GM04504 (cell line): ENCODE measurements around the gene GSTA2.

Experiments
- DNase-seq: peaks from one replicate; pipeline ENCODE4 v3.0.0-alpha.2; 2012; ENCODE audit warnings: low read depth

Gene GSTA2

DNA sequence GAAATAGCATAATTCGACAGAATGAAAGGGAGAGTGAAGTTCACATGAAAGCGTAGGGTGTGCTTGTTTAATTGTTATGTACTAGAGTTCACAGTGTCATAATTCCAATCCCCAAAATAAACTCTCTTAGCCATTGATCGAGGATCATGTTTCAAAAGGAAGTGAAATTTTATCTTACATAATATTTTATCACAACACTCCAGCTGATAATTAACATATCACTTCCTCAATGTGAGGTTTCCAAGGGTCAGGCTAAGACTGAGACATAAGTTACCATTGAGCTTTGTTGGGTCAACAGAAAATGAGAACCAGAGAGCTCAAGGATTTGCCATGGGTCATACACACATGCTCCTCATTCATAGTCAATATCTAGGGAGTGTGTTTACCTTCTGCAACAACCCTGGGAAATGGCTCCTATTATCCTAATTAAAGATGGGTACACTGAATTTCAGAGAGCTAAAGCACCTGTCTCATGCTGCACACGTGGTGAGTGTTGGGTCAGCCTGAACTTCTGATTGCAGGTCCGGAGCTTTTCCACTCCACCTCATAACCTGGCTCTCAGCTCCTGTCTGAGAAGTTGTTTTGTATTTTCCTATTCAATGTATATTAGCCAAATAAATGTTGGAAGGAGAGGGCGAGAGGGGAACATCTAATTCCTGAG, 3.0 kb downstream of the GSTA2 start:
- no peak for DNase-seq

- DNase-seq, result no peak
Observed at GRCh38 chr6:52759085-52759484, 4.2 kb downstream of the GSTA2 start.

DNA sequence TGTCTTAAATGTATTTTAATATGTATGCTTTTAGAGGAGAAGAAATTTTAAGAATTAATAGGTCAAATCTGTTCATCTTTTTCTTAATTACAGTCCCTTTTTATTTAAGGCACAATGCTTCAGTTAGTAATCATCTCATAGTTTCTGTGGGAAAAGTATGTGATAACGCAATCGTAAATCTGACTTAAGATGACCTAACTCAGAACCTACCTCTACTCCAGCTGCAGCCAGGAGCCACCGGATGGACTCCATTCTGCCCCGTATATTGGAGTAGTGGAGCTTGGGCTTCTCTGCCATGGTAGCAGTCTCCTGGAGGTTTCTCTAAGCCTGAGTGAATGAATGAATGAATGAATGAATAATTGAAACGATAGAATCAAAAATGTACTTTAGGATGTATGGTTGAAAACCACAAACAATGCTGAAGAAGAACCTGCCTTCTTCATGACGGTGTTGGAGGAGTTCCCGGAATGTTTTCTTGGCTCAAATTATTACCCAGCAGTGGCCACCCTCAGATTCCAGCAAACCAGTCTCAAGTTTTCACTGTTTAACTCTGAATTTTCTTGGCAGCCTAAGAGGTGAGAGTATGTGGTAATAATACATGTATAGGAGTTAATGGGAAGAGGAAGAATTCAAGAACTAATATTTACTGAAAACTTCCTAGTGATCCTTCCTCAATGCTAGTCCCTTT, 5.5 kb downstream of the GSTA2 start:
- peak; percentile 64 for DNase-seq

GRCh38 chr6:52754443-52754842, 8.8 kb downstream of the GSTA2 start:
- no peak for DNase-seq

DNA sequence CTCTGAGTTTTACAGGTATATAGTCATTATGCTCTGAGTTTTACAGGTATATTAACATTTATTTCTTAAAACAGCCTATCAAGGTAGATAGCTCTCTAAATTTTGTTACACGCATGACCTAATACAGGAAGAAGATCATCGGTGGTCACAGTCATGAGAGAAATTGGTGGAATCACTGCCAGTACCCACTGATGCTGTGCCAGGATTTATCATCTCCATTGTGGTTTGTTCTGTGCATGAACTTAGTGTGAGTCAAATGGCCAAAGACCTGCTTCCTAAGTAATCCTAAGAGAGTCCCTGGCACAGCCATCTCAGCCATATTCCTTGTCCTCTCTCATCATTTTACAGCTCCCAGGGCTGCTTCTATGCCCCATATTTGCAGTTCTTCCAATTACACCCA, 10.1 kb downstream of the GSTA2 start:
- peak; percentile 19 for DNase-seq

DNA sequence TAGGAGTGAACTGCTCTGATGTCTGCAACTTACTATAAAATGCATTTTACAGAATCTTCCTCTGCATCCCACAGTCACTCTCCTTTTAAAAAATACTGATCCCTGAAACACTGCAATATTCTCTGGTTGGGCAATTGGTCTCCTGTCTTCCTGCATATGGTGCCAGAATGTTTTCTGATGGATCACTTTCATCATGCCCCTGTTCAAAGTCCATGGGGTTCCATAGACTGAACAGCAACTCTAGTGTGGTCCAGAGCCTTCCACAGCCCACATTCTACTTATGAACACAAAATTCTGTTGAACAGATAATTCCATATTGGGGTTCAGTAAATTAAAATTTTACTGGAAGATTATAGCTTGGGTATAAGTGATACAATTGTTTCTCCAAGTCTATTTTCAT, 11.0 kb downstream of the GSTA2 start:
- no peak for DNase-seq

DNA sequence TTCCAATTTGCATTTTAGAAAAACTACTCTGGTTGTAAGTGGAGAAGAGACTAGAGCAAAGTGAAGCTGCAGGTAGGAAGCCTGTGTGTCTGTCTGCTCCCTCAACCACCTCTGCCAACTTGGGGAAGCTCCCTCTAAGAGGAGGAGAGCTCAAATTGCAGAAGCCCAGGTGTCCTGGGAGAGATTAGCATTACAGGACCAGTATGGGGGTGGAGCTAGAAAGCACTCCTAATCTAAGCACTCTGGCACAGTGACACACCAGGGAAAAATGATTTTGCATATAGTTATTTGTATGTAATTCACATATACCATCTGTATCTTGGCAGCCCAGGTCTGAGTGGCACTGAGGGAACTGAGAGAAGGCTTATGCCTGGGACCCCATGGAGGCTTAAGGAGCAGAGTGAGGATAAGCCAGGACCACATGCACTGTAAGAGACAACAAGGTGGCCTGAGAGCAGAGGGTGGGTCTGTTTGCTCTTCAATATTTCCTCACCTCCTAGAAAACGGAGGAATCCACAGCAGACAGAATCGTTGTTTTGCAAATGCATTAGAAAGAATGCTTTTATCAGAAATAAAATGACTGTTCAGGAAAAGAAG, 13.6 kb downstream of the GSTA2 start:
- DNase-seq, result no peak

GRCh38 chr6:52747301-52747700, 16.0 kb downstream of the GSTA2 start:
- peak; percentile 28 for DNase-seq

DNA sequence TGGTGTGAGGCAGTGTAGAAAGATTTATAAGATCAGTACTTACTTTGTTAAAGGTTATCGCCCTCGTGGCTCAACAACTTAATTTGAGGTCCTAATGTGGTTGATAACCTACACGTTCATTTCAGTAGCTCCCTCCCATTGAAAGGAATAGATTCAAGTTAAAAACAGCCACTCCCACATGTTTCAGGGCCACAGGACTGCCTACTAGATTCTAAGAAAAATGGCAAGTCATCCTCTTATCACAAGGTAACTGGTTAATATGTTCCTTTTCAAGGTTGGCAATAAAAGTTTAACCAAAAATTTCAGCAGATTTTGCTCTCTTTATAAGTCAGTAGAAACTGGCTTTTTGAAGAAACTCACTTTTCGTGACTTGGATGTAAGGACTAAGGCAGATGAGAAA, 17.1 kb downstream of the GSTA2 start:
- DNase-seq, result no peak

- DNase-seq, result no peak
Observed at GRCh38 chr6:52745764-52746201, 17.5 kb downstream of the GSTA2 start.

GRCh38 chr6:52741872-52742271, 21.4 kb downstream of the GSTA2 start:
- no peak for DNase-seq

- no peak for DNase-seq
Observed at GRCh38 chr6:52739627-52740026, 23.6 kb downstream of the GSTA2 start.

DNA sequence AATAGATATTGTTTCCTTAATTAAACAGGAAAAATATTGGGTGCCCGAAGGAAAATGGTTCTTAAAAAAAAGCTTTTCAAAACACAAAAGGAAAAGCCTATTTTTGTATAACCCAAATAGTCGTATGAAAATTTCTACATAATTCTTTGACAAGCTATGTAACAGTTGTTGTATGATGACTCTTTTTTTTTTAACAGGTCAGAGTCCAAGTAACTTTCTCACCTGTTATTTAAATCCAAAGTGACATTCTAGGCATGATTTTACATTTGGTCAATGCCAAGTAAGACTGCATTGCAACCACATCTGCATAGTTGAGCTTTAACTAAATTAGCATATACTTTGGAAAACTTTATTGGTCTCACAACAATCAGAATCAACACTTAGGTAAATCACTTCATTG, 24.1 kb downstream of the GSTA2 start:
- no peak for DNase-seq

- no peak for DNase-seq
Observed at GRCh38 chr6:52736145-52736544, 27.1 kb downstream of the GSTA2 start.

- no peak for DNase-seq
Observed at GRCh38 chr6:52735071-52735470, 28.2 kb downstream of the GSTA2 start.

- DNase-seq, result no peak
Observed at GRCh38 chr6:52734072-52734471, 29.2 kb downstream of the GSTA2 start.

GRCh38 chr6:52733172-52733571, 30.1 kb downstream of the GSTA2 start:
- no peak for DNase-seq

GRCh38 chr6:52731719-52732118, 31.6 kb downstream of the GSTA2 start:
- no peak for DNase-seq

GRCh38 chr6:52729576-52729975, 33.7 kb downstream of the GSTA2 start:
- DNase-seq, result no peak

GRCh38 chr6:52728394-52728793, 34.9 kb downstream of the GSTA2 start:
- DNase-seq, result no peak

GRCh38 chr6:52727908-52728307, 35.4 kb downstream of the GSTA2 start:
- DNase-seq, result no peak

DNA sequence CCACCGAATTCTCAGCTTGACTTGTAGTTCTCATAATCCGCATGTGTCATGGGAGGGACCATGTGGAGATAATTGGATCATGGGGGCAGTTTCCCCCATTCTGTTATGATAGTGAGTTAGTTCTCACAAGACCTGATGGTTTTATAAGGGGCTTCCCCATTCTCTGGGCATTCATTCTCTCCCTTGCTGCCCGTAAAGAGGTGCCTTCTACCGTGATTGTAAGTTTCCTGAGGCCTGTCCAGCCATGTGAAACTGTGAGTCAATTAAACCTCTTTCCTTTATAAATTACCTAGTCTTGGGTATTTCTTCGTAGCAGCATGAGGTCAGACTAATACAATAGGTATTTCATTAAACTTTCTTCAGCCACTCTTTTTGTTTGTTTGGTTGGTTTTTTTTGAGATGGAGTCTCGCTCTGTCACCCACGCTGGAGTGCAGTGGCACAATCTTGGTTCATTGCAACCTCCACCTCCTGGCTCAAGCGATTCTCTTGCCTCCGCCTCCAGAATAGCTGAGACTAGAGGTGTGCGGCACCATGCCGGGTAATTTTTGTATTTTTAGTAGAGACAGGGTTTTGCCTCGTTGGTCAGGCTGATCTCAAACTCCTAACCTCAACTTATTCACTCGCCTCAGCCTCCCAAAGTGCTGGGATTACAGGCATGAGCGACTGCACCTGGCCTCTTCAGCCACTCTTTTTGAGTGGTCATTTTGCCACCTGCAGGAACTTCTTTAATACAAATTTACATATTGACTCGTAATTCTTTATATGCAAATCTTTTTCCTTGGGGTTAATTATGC, 36.3 kb downstream of the GSTA2 start:
- DNase-seq, result no peak

- no peak for DNase-seq
Observed at GRCh38 chr6:52726193-52726542, 37.1 kb downstream of the GSTA2 start.
